HepG2 (cell line): Measurements from ENCODE around the gene COL2A1. TPM values are rescaled to one million over a fixed set of nuclear protein-coding genes. Genes with fewer than 3 reads are reported as not detected.
A peak's percentile ranks its signal among the peaks of the same experiment; 100 is the strongest.

Experiments used
- ATAC-seq: fragments of 200-7000 bp; cut with Tn5 transposase; 3 replicates; pipeline ENCODE4 v1.9.1; 2020; ENCODE audit warnings: mild to moderate bottlenecking, moderate library complexity
- BruUV-seq: library from RNA; stranded (reverse); fragments of 400-500 nt; replicated peaks from 2 replicates; lab custom pipeline; 2021; lab: Mats Ljungman, UMichigan
- CTCF ChIA-PET: fragments of 300-600 bp; formaldehyde crosslinking; extraction: SDS; loops from one replicate; lab custom pipeline; 2021; ENCODE audit warnings: low total read pairs, inconsistent platforms, low intra/inter-chr PET ratio; lab: Yijun Ruan, JAX
- POLR2A ChIA-PET: fragments of 350-600 bp; sonication (Branson Sonifier 250); formaldehyde crosslinking; loops from one replicate; lab custom pipeline; 2020; ENCODE audit warnings: antibody characterized with exemption, inconsistent platforms; lab: Yijun Ruan, JAX
- DNase-seq: peaks from one replicate; pipeline ENCODE4 v3.0.0-alpha.2; 2015; ENCODE audit warnings: low spot score
- FAIRE-seq: peaks from 3 replicates; lab custom pipeline; 2011; peaks lifted over from hg19 to GRCh38; lab: Jason Lieb, UNC
- H2AFZ ChIP-seq: one replicate; pipeline ENCODE4 v1.6.1; 2011; ENCODE audit warnings: low read length, inconsistent platforms
- H3K27ac ChIP-seq: fragments of 300-600 bp; 3 replicates; pipeline ENCODE4 v1.8.0; 2011; ENCODE audit warnings: mixed run types, mild to moderate bottlenecking, mixed read lengths, low read length, inconsistent platforms; ENCODE audit not compliant: insufficient read depth; ENCODE audit errors: extremely low read length
- H3K27me3 ChIP-seq, 2 experiments: fragments of 200-600 bp in 1 of 2; 2 replicates in 1 of 2; 3 replicates in 1 of 2; pipeline versions ENCODE4 v1.6.0 to v1.8.0; 2011; ENCODE audit warnings: low read length in 2 of 2, mild to moderate bottlenecking in 2 of 2, moderate library complexity in 2 of 2, inconsistent platforms in 1 of 2; ENCODE audit not compliant: insufficient read depth in 2 of 2, control insufficient read depth in 1 of 2
- H3K36me3 ChIP-seq, 2 experiments: fragments of 200-600 bp in 1 of 2; replicated peaks in 1 of 2; 2 replicates in 1 of 2; 3 replicates in 1 of 2; pipeline versions ENCODE4 v1.5.1 to v1.8.0; 2011; ENCODE audit warnings: low read length in 2 of 2, inconsistent platforms in 1 of 2; ENCODE audit not compliant: insufficient read depth in 2 of 2, control insufficient read depth in 1 of 2
- H3K4me1 ChIP-seq: 2 replicates; pipeline ENCODE4 v1.5.1; 2012; ENCODE audit warnings: low read length, inconsistent platforms; ENCODE audit not compliant: insufficient read depth
- H3K4me2 ChIP-seq: 2 replicates; pipeline ENCODE4 v1.6.0; 2011; ENCODE audit warnings: low read depth, low read length, inconsistent platforms
- H3K4me3 ChIP-seq, 3 experiments: fragments of 200-600 bp in 1 of 3; sonication (generic), shearing (Covaris generic) in 1 of 3; replicated peaks in 1 of 3; 2 replicates each; pipeline ENCODE4 v1.5.1; 2011 to 2016; ENCODE audit warnings: low read length in 3 of 3, inconsistent platforms in 2 of 3, low read depth in 2 of 3, mild to moderate bottlenecking in 2 of 3, control low read depth in 1 of 3, mixed read lengths in 1 of 3; ENCODE audit not compliant: insufficient read depth in 1 of 3
- H3K79me2 ChIP-seq: one replicate; pipeline ENCODE4 v1.6.1; 2011; ENCODE audit warnings: low read length, inconsistent platforms; ENCODE audit not compliant: insufficient read depth
- H3K9ac ChIP-seq: 2 replicates; pipeline ENCODE4 v1.6.0; 2011; ENCODE audit warnings: mild to moderate bottlenecking, low read depth, low read length, inconsistent platforms; ENCODE audit not compliant: insufficient read depth
- H3K9me3 ChIP-seq: 2 replicates; pipeline ENCODE4 v1.5.1; 2012; ENCODE audit warnings: mild to moderate bottlenecking, low read length
- H4K20me1 ChIP-seq: 2 replicates; pipeline ENCODE4 v1.6.0; 2011; ENCODE audit warnings: inconsistent platforms, mild to moderate bottlenecking, low read length, moderate library complexity; ENCODE audit not compliant: insufficient read depth
- BCL3 ChIP-seq: sonication (generic); formaldehyde crosslinking; IDR thresholded peaks from 2 replicates; pipeline ENCODE4 v1.5.1; 2020; ENCODE audit warnings: mild to moderate bottlenecking, missing genetic modification reagents, moderate library complexity
- CHD2 ChIP-seq: IDR thresholded peaks from 2 replicates; pipeline ENCODE4 v1.6.1; 2011; ENCODE audit warnings: low read depth, low read length, improper control_type of control experiment
- DNMT3B ChIP-seq: conservative IDR thresholded peaks from 2 replicates; pipeline ENCODE4 v1.6.1; 2016; ENCODE audit warnings: missing biosample characterization, control low read depth
- E2F1 ChIP-seq: sonication (generic); formaldehyde crosslinking; IDR thresholded peaks from 2 replicates; pipeline ENCODE4 v1.5.0; 2020; ENCODE audit warnings: missing genetic modification reagents
- FOXA1 ChIP-seq, 2 experiments: fragments of 450-650 bp in 1 of 2; sonication (generic) in 1 of 2; formaldehyde crosslinking in 1 of 2; IDR thresholded peaks; 2 replicates each; pipeline versions ENCODE4 v1.4.0 to v1.6.1; 2016 to 2020; ENCODE audit warnings: missing genetic modification reagents in 1 of 2
- GZF1 ChIP-seq: sonication (generic); formaldehyde crosslinking; IDR thresholded peaks from 2 replicates; pipeline ENCODE4 v1.5.1; 2020; ENCODE audit warnings: mild to moderate bottlenecking, missing genetic modification reagents
- ISL2 ChIP-seq: sonication (generic); formaldehyde crosslinking; IDR thresholded peaks from 2 replicates; pipeline ENCODE4 v1.5.0; 2020; ENCODE audit warnings: missing genetic modification reagents
- ISX ChIP-seq: sonication (generic); formaldehyde crosslinking; conservative IDR thresholded peaks from 2 replicates; pipeline ENCODE4 v1.5.0; 2020; ENCODE audit warnings: missing genetic modification reagents
- JUNB ChIP-seq: sonication (generic); formaldehyde crosslinking; IDR thresholded peaks from 2 replicates; pipeline ENCODE4 v1.8.0; 2022; ENCODE audit warnings: missing genetic modification reagents, mild to moderate bottlenecking, borderline replicate concordance
- NR2F6 ChIP-seq, 2 experiments: IDR thresholded peaks; 2 replicates each; pipeline ENCODE4 v1.6.1; 2016; ENCODE audit warnings: antibody characterized with exemption in 1 of 2, mild to moderate bottlenecking in 1 of 2
- PHF20 ChIP-seq: sonication (generic); formaldehyde crosslinking; IDR thresholded peaks from 2 replicates; pipeline ENCODE4 v1.5.0; 2020; ENCODE audit warnings: mild to moderate bottlenecking, missing genetic modification reagents
- PITX1 ChIP-seq: sonication (generic); formaldehyde crosslinking; IDR thresholded peaks from 2 replicates; pipeline ENCODE4 v1.5.1; 2020; ENCODE audit warnings: mild to moderate bottlenecking, missing genetic modification reagents
- SIN3B ChIP-seq: fragments of 150-350 bp; IDR thresholded peaks from 2 replicates; pipeline ENCODE4 v1.6.1; 2014; ENCODE audit warnings: low read length
- SP140L ChIP-seq: sonication (generic); formaldehyde crosslinking; IDR thresholded peaks from 2 replicates; pipeline ENCODE4 v1.4.0; 2020; ENCODE audit warnings: missing genetic modification reagents, borderline replicate concordance
- TAF15 ChIP-seq: fragments of 200-400 bp; formaldehyde crosslinking; IDR thresholded peaks from one replicate; pipeline ENCODE4 v1.6.1; 2018; ENCODE audit warnings: mild to moderate bottlenecking, low read depth, low read length; ENCODE audit not compliant: poor library complexity, severe bottlenecking
- TCF7L2 ChIP-seq: IDR thresholded peaks from 2 replicates; pipeline ENCODE4 v1.6.1; 2011; ENCODE audit warnings: mild to moderate bottlenecking, low read depth, low read length, moderate library complexity
- TEAD3 ChIP-seq: optimal IDR thresholded peaks from 2 replicates; pipeline ENCODE3; 2016; ENCODE audit warnings: borderline replicate concordance
- ZNF138 ChIP-seq: sonication (generic); formaldehyde crosslinking; IDR thresholded peaks from 2 replicates; pipeline ENCODE4 v1.5.0; 2020; ENCODE audit warnings: mild to moderate bottlenecking, low read depth, missing genetic modification reagents
- ZNF33A ChIP-seq: sonication (generic); formaldehyde crosslinking; IDR thresholded peaks from 2 replicates; pipeline ENCODE4 v1.5.1; 2020; ENCODE audit warnings: missing genetic modification reagents, mild to moderate bottlenecking, moderate library complexity, borderline replicate concordance
- ZNF598 ChIP-seq: sonication (generic); formaldehyde crosslinking; IDR thresholded peaks from 2 replicates; pipeline ENCODE4 v1.5.1; 2020; ENCODE audit warnings: mild to moderate bottlenecking, missing genetic modification reagents, borderline replicate concordance
- ZNF724P ChIP-seq: sonication (generic); formaldehyde crosslinking; IDR thresholded peaks from 2 replicates; pipeline ENCODE4 v1.8.0; 2022; ENCODE audit warnings: missing genetic modification reagents, borderline replicate concordance
- WGBS: methylation state at CpG from one replicate; pipeline ENCODE4 v1.1.6; 2017; ENCODE audit warnings: low lambda C conversion rate; 5-methylcytosine and 5-hydroxymethylcytosine counted together
- in situ Hi-C: cut with HindIII; loops from 2 replicates; pipeline ENCODE4 v1.10.0; 2017; ENCODE audit warnings: low pct_unique_long_range_greater_than_20kb; ENCODE audit not compliant: extremely low pct_ligation_motif_present
- intact Hi-C: fragments of 100-400 bp; cut with micrococcal nuclease; formaldehyde crosslinking; loops from one replicate; pipeline ENCODE4 v1.10.0; 2022; ENCODE audit not compliant: unreplicated experiment
- polyA plus RNA-seq, 8 experiments: library from polyadenylated mRNA; depleted of rRNA in 3 of 8; stranded (reverse) in 7 of 8; unstranded in 1 of 8; fragments of >200 nt; fragmentation: Illumina TruSeq in 4 of 8; extraction: Trizol in 4 of 8; gene quantifications; 2 replicates each; pipeline versions ENCODE4 v1.2.1 to v1.2.3, GENCODE V29; 2011 to 2016; ENCODE audit warnings: low read depth in 4 of 8, missing spikeins in 1 of 8, mixed read lengths in 1 of 8; ENCODE audit not compliant: insufficient read depth in 1 of 8
- total RNA-seq, 5 experiments: library from RNA; depleted of rRNA; stranded (reverse); fragments of >200 nt; fragmentation: Illumina TruSeq; extraction: Trizol; gene quantifications; 2 replicates each; pipeline ENCODE4 v1.2.3, GENCODE V29; 2016; ENCODE audit warnings: low read depth in 1 of 5

The COL2A1 gene
- total and polyA plus RNA-seq, 2 of the 13 experiments (the other 11 are each of a cell fraction or from before 2014, with no cell fraction given): 7.4 to 38.3 TPM

- TF ChIP-seq ZNF598: no peak
- no peak for TF ChIP-seq JUNB (CRISPR knock-in tag)
- TF ChIP-seq ISL2 (CRISPR knock-in tag): no peak
- TF ChIP-seq E2F1 (CRISPR knock-in tag): no peak
- TF ChIP-seq FOXA1 (IDR thresholded peaks at IDR 0.05): no peak
- peak; percentile 23; the same call in 1 of the 2 replicates for TF ChIP-seq FOXA1 (CRISPR knock-in tag; IDR thresholded peaks at IDR 0.05)
- no peak for TF ChIP-seq ZNF138
- TF ChIP-seq PITX1 (CRISPR knock-in tag): no peak
- no peak for TF ChIP-seq GZF1 (CRISPR knock-in tag)
- no peak for TF ChIP-seq DNMT3B (CRISPR knock-in tag)
- TF ChIP-seq SIN3B: no peak
- no peak for TF ChIP-seq ISX
- TF ChIP-seq ZNF724P: no peak
- no peak for TF ChIP-seq SP140L (CRISPR knock-in tag)
- TF ChIP-seq CHD2: no peak
- TF ChIP-seq, all 625 proteins: peak for 20
These were observed 18.6 kb upstream of the COL2A1 start (continued) for GRCh38 chr12:48022676-48023385.

- POLR2A ChIA-PET: interaction anchor here (1.4 kb wide), 1 partner anchor 17 kb away, joined by 3 read pairs; no protein-coding TSS in a partner anchor
- in situ Hi-C loops: no loop called here
- no peaks in the 10 kb centered on the region for H4K20me1 ChIP-seq
- H3K27me3 ChIP-seq: peaks cover 2 to 3% of the 10 kb centered on the region in 2 experiments; a peak in 1 of 5 replicates
- H3K79me2 ChIP-seq: no peaks in the 10 kb centered on the region
- no TSS peak for BruUV-seq
- DNase-seq (no peak), ATAC-seq (no peak), FAIRE-seq (no peak)
- intact Hi-C loops: loop anchor here (2.0 to 10.0 kb wide), 2 partner anchors 17 to 57 kb away; partner anchors contain the start of genes COL2A1 and TMEM106C
- no peaks in the 10 kb centered on the region for H3K9me3 ChIP-seq
- CTCF ChIA-PET: no interaction called here
- no peak overlapping the region for H3K9ac ChIP-seq
- H3K4me2 ChIP-seq: 0 out of 2 replicates have a peak overlapping the region, but pooled peaks have one; percentile 15
- no peak overlapping the region for H3K4me3 ChIP-seq
- H3K4me1 ChIP-seq: peaks cover 74% of the 10 kb centered on the region
- H3K27ac ChIP-seq: no peak overlapping the region
- no peaks in the 10 kb centered on the region for H3K36me3 ChIP-seq
- WGBS: 0% methylated on average over 3 of the region's 3 CpGs
- no peak overlapping the region for H2AFZ ChIP-seq
- TF ChIP-seq BCL3 (CRISPR knock-in tag) (no peak), TAF15 (no peak), ZNF33A (CRISPR knock-in tag) (no peak), TEAD3 (CRISPR knock-in tag) (no peak), NR2F6 (IDR thresholded peaks at IDR 0.05) (no peak), NR2F6 (CRISPR knock-in tag; IDR thresholded peaks at IDR 0.05) (no peak), TCF7L2 (no peak), PHF20 (CRISPR knock-in tag) (no peak)
These were observed 17.9 kb upstream of the COL2A1 start for GRCh38 chr12:48022180-48022521.
